Fibroblast of the conjunctiva (primary cell): Measurements from ENCODE around the gene TRIP13.
"Not testable (repeated sequence)": the region's sequence is repeated elsewhere in the genome, so short reads cannot be mapped to it uniquely, and the experiment has no call there.

Source experiments
- DNase-seq: peaks from one replicate; pipeline ENCODE4 v3.0.0-alpha.2; 2010; ENCODE audit warnings: low read depth

Gene TRIP13

DNA sequence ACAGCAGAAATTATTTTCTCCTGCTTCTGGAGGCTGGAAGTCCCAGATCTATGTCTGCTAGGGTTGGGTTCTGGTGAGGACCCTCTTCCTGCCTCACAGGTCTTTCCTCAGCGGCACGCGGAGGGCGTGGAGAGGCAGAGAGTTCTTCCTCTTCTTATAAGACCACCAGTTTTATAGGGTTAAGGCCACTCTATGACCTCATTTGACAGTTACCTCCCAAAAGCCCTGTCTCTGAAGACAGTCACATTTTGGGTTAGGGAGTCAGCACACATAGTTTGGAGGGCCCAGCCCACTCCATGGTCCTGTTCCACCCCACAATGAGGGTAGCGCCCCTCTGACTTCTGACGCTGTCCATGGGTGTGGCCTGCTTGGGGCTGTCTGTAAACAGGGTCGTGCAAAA lies 46.7 kb downstream of the TRIP13 start:
- no peak for DNase-seq

GRCh38 chr5:940741-941140 lies 48.1 kb downstream of the TRIP13 start:
- DNase-seq, result not testable (repeated sequence)

GRCh38 chr5:943201-943917 lies 50.7 kb downstream of the TRIP13 start:
- DNase-seq, result no peak

- DNase-seq, result no peak
Measured at GRCh38 chr5:943918-944620, 51.4 kb downstream of the TRIP13 start.

DNA sequence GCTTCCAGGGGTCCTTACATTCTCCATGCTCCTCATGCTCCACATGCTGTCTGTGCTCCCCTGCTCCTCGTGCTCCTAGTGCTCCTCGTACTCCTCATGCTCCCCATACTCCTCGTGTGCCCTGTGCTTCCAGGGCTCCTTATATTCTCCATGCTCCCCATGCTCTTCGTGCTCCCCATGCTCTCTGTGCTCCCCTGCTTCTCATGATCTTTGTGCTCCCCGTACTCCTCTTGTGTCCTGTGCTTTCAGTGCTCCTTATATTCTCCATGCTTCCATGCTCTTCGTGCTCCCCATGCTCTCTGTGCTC lies 51.9 kb downstream of the TRIP13 start:
- no peak for DNase-seq

- DNase-seq, result no peak
Measured at GRCh38 chr5:944992-945685, 52.5 kb downstream of the TRIP13 start.

- DNase-seq, result no peak
Measured at GRCh38 chr5:945691-946551, 53.2 kb downstream of the TRIP13 start.

- DNase-seq, result no peak
Measured at GRCh38 chr5:946720-947625, 54.3 kb downstream of the TRIP13 start.

DNA sequence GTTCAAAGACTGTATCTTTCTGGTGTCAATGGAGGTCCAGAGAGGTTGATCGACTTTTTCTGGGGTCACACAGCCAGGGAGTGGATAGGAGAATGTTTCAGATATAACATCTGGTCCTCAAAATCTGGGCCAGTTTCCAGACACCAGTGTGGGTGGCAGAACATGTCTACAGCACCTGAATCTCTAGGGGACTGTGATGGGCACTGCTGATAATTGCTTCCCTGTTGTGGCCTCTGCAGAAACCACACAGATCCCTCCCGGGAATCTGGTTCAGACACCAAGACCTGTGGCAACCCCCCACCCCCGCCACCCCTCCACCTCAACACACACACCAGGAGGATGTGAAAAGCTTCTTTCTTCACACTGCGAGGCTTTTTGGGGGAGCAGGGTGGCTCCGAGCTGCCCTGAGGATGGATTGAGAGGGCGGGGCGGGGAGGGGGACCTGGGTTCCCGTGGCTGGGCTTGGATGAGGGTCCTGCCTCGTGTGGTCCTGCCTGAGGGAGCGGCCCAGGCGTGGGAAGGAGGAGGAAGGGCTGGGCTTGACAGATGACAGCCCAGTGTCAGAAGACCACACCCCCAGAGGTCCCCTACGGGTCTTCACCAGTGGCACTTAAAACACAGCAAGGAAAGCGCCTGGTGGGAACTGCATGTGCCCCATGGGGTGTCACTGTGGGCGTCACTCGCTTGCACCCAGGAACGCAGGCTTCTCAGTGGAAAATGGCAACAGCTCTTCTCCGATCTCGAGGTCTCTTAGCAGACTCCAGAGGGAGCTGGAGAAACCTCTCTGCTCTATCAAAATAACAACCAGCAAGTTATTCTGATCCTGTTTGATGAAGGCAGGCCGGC lies 55.2 kb downstream of the TRIP13 start:
- no peak for DNase-seq

DNA sequence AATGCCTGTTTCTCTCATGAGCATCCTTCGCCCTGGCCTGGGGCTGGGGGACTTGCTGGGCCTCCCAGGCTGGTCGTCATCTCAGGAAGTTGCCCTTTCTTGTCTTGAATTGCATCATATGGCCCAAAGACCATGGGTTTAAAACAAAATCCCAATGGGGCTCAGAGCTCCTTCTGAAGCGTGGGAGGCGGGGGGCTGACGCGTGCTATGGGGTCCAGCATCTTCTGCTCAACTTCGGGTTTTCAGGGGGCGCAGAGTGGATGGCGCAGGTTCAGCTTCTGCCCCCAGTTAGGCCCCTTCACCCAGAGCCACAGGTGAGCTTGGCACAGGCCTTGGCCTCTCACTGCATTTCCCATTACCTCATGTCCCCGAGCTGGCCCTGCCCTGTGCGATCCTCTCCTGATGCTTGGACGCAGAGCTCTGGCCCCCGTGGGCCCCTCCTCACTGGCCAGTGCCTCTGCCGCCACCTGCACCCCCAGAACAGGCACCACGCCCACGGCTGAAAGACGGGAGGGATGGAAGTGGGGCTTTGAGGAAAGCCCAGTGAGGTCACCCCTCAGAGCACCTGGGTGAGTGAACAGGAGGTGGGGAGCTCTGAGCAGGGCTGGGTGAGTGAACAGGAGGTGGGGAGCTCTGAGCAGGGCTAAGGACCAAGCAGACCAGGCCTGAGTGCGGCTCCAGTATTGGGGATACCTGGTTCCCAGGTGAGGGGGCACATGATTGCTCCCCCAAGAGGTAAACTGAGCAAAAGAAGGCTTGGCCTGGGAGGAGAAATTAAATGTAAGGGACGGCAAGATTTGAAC lies 56.0 kb downstream of the TRIP13 start:
- DNase-seq, result no peak

DNA sequence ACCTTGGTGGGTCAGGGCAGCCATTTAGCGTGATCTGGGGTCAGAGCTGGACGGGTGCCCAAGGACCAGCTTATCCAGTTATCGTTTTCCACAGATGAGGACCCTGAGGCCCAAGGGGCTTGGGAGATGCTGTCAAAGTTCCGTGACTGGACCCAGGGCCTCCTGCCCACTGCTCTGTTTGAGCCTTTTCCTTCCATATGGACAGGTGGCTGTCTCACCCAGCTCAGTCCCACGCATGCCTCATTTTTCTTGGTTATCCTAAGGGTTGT lies 56.5 kb downstream of the TRIP13 start:
- no peak for DNase-seq

- no peak for DNase-seq
Measured at GRCh38 chr5:949815-950560, 57.3 kb downstream of the TRIP13 start.

GRCh38 chr5:951940-952596 lies 59.4 kb downstream of the TRIP13 start:
- DNase-seq, result no peak

DNA sequence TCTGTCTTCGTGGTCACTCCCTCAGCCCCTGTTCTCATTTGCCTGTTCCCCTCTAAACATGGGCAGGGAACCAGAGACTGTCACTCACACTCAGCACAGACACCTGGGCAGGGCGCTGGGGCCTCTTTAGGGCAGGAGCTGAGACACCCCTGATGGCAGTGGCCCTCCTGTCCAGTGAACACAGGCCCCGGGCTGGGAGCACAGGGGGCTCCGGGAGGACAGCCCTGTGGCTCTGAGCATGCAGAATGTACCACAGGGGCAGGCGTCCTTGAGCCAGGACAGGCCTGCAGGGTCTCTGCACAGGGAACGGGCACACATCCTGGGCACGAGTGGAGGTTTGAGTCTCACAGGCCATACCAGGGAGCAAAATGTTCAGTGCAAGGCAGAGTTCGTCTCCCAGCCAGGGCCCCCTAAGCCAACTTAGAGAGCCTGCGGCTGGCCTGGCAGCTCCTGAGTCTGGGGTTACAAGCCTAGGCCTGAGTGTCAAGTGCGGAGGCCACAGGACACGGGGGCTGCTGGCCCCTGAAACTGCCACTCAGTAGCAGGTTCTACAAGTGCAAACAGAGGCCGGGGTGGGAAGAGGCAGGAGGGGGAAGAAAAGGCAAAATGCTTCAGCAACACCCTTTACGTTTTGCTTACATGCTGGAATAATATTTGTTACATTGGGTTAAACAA lies 60.0 kb downstream of the TRIP13 start:
- DNase-seq, result no peak

DNA sequence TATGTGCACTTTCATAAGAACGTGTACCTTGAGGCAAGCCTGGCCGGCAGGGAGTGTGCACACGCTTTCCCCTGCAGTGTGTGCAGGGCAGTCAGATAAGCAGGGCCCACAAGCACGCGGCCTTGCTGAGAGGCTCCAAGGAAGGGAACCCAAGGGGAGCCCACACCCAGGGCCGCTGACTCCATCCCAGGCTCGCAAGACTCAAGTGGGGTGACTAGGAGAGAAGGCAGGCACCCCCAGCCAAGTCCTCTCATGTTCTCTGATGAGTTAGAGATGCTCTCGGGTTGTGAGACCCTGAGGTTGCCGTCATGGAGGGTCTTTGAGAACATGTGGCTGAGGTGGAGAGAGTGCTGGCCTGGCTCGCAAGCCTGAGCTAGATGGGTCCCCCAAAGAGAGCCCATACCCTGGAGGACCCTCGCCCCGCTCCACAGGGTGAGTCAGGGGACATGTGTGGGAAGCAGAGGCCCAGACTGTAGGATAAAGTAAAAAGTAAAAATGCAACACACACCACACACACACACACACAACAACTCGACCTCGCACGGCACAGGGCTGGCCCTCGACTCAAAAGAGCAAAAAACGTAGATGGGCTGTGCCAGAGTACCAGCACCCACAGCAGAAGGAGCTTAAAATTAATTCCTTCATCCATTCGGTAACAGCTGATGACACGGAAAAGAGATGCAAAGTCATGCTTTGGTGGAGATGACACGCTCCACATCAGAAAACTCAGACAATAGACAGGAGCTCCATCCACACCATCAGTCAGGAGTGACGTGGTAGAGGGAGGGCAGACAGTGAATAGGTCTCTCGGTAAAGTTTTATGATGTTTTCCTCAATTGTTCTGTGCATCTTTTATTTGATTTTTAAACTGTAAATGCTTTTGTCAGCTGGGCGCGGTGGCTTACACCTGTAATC lies 61.1 kb downstream of the TRIP13 start:
- no peak for DNase-seq

DNA sequence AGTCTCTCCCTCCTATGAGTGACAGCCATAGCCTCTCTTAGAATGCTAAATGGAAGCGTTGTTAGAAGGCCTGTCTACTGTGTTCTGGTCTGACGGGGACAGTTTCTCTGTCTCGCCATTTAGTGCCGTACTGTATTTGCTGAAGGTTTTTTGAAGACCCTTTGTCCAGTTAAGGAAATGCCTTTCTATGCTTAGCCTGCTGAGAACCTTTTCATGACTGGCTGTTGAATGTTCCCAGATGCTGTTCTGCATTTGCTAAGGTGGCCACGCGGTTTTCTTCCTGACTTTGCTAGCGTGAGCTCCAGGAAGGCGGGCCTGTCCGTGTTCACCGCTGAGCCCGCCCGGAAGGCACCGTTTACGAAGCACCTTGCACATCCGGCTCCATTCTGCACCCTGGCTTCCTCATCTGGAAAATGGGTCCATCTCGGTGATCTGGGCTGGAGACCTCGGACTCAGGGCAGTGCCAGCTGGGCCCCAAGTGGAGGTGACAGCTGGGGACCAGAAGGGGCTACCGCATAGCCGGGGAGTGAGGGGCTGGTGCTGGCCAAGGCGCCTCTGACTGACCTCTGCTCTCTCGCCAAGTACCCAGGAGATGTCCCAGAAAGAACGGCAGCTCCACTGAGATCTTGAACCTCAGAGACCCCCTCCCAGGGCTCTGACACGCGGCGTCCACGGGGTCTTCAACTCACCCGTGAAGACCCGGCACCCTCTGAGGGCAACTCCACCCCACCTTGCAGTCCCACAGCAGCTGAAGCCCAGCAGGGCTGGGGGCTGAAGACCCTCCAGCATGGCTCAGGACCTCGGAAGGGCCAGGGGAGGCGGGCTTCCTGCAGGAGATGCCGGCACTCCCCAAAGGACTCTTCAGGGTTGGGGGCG lies 63.4 kb downstream of the TRIP13 start:
- no peak for DNase-seq
